SJSA1 (cell line): ENCODE results near the gene WFIKKN1. TPM values are rescaled to one million over a fixed set of nuclear protein-coding genes. Genes with fewer than 3 reads are reported as not detected.
A peak's percentile ranks its signal among the peaks of the same experiment; 100 is the strongest.

Experiments used
- DNase-seq, 2 experiments: peaks; one replicate each; pipeline ENCODE4 v3.0.0-alpha.2; 2015 to 2020; ENCODE audit warnings: low spot score in 2 of 2, low read depth in 1 of 2
- H3K27ac ChIP-seq: fragments of 250-450 bp; sonication (Bioruptor Pico); 2 replicates; pipeline ENCODE4 v1.5.1; 2020; ENCODE audit warnings: mild to moderate bottlenecking, moderate library complexity
- H3K27me3 ChIP-seq: fragments of 250-450 bp; sonication (Bioruptor Pico); replicated peaks from 2 replicates; pipeline ENCODE4 v1.5.1; 2020; ENCODE audit warnings: mild to moderate bottlenecking, moderate library complexity
- H3K36me3 ChIP-seq: fragments of 250-450 bp; sonication (Bioruptor Pico); 2 replicates; pipeline ENCODE4 v1.5.1; 2020; ENCODE audit warnings: mild to moderate bottlenecking
- H3K4me1 ChIP-seq: fragments of 250-450 bp; sonication (Bioruptor Pico); replicated peaks from 2 replicates; pipeline ENCODE4 v1.6.1; 2021; ENCODE audit warnings: mild to moderate bottlenecking
- H3K4me3 ChIP-seq: fragments of 250-450 bp; sonication (Bioruptor Pico); 2 replicates; pipeline ENCODE4 v1.5.1; 2020; ENCODE audit warnings: mild to moderate bottlenecking
- H3K9me3 ChIP-seq: fragments of 250-450 bp; sonication (Bioruptor Pico); replicated peaks from 2 replicates; pipeline ENCODE4 v1.5.1; 2020; ENCODE audit warnings: mild to moderate bottlenecking
- total RNA-seq: library from RNA; depleted of rRNA; stranded (reverse); fragments of >200 nt; shearing (Covaris generic); gene quantifications from 2 replicates; pipeline ENCODE4 v1.2.3, GENCODE V29; 2014

Gene WFIKKN1
- total RNA-seq, 1 experiment from 2014 or later = 0.39 TPM

- H3K36me3 ChIP-seq = no peaks in the 10 kb centered on the region; the same call in 1 of the 2 replicates
- H3K27ac ChIP-seq = no peak overlapping the region
- H3K4me3 ChIP-seq = no peak overlapping the region
- DNase-seq = no peak
- peaks cover 15% of the 10 kb centered on the region for H3K4me1 ChIP-seq
- peaks cover 15% of the 10 kb centered on the region for H3K27me3 ChIP-seq
- peaks cover 4% of the 10 kb centered on the region for H3K9me3 ChIP-seq
These were observed 12.2 kb downstream of the WFIKKN1 start for GRCh38 chr16:643050-643368.

GRCh38 chr16:644556-644955 lies 13.8 kb downstream of the WFIKKN1 start:
- Histone ChIP-seq H3K4me1 (peaks cover 29% of the 10 kb centered on the region), H3K27me3 (peaks cover 15% of the 10 kb centered on the region), H3K27ac (no peak overlapping the region), H3K9me3 (peaks cover 4% of the 10 kb centered on the region), H3K36me3 (peaks cover 7% of the 10 kb centered on the region; the same call in 1 of the 2 replicates), H3K4me3 (no peak overlapping the region)
- DNase-seq = no peak

GRCh38 chr16:645852-646678 lies 15.3 kb downstream of the WFIKKN1 start:
- peaks cover 4% of the 10 kb centered on the region for H3K9me3 ChIP-seq
- no peak overlapping the region for H3K27ac ChIP-seq
- peaks cover 14% of the 10 kb centered on the region; the same call in 1 of the 2 replicates for H3K36me3 ChIP-seq
- no peak overlapping the region for H3K4me3 ChIP-seq
- H3K27me3 ChIP-seq = peaks cover 15% of the 10 kb centered on the region
- DNase-seq = no peak
- H3K4me1 ChIP-seq = peaks cover 37% of the 10 kb centered on the region

GRCh38 chr16:646679-647172 lies 15.9 kb downstream of the WFIKKN1 start:
- no peak overlapping the region for H3K4me3 ChIP-seq
- H3K4me1 ChIP-seq = peaks cover 32% of the 10 kb centered on the region
- H3K27me3 ChIP-seq = peaks cover 13% of the 10 kb centered on the region
- H3K27ac ChIP-seq = no peak overlapping the region
- H3K9me3 ChIP-seq = peaks cover 1% of the 10 kb centered on the region
- DNase-seq = no peak
- peaks cover 16% of the 10 kb centered on the region for H3K36me3 ChIP-seq

- H3K4me3 ChIP-seq = no peak overlapping the region
- peaks cover 22% of the 10 kb centered on the region for H3K36me3 ChIP-seq
These were observed 16.6 kb downstream of the WFIKKN1 start for GRCh38 chr16:647173-647902.

GRCh38 chr16:648071-648780 lies 17.4 kb downstream of the WFIKKN1 start:
- Histone ChIP-seq H3K4me1 (peaks cover 25% of the 10 kb centered on the region), H3K9me3 (no peaks in the 10 kb centered on the region), H3K4me3 (peak overlapping the region; percentile 81), H3K27me3 (peaks cover 4% of the 10 kb centered on the region), H3K36me3 (peaks cover 30% of the 10 kb centered on the region), H3K27ac (peak overlapping the region; percentile 75)
- DNase-seq = peak in 1 of 2 experiments; percentile 32

More at GRCh38 chr16:647173-647902, 16.6 kb downstream of the WFIKKN1 start:
- Histone ChIP-seq H3K4me1 (peaks cover 26% of the 10 kb centered on the region), H3K27ac (no peak overlapping the region), H3K27me3 (peaks cover 7% of the 10 kb centered on the region), H3K9me3 (no peaks in the 10 kb centered on the region)
- DNase-seq = no peak

GRCh38 chr16:648781-649589 lies 18.2 kb downstream of the WFIKKN1 start, which contains the start of gene WDR90:
Gene WDR90, plus strand, starts transcription at chr16:649365. Its CDS starts 52 bp downstream, at chr16:649417.
- Histone ChIP-seq H3K36me3 (peaks cover 37% of the 10 kb centered on the region), H3K27me3 (peaks cover 4% of the 10 kb centered on the region), H3K4me3 (peak within 1 kb of the TSS; percentile 81), H3K9me3 (no peaks in the 10 kb centered on the region), H3K4me1 (peaks cover 25% of the 10 kb centered on the region), H3K27ac (peak within 1 kb of the TSS; percentile 75)
- peak; percentile 85 to 92 for DNase-seq

GRCh38 chr16:649631-650030 lies 18.8 kb downstream of the WFIKKN1 start:
- no peak for DNase-seq
- Histone ChIP-seq H3K27me3 (peaks cover 4% of the 10 kb centered on the region), H3K27ac (peak overlapping the region; percentile 75), H3K4me3 (peak overlapping the region; percentile 81), H3K36me3 (peaks cover 38% of the 10 kb centered on the region), H3K9me3 (no peaks in the 10 kb centered on the region), H3K4me1 (peaks cover 25% of the 10 kb centered on the region)

- no peak for DNase-seq
- H3K36me3 ChIP-seq = peaks cover 57% of the 10 kb centered on the region
These were observed 21.1 kb downstream of the WFIKKN1 start for GRCh38 chr16:651844-652243.

GRCh38 chr16:652454-653305 lies 21.9 kb downstream of the WFIKKN1 start:
- Histone ChIP-seq H3K36me3 (peaks cover 66% of the 10 kb centered on the region), H3K4me3 (no peak overlapping the region), H3K9me3 (no peaks in the 10 kb centered on the region), H3K27me3 (no peaks in the 10 kb centered on the region), H3K27ac (no peak overlapping the region), H3K4me1 (peaks cover 25% of the 10 kb centered on the region)
- no peak for DNase-seq

More at GRCh38 chr16:651844-652243, 21.1 kb downstream of the WFIKKN1 start:
- no peaks in the 10 kb centered on the region for H3K9me3 ChIP-seq
- no peaks in the 10 kb centered on the region for H3K27me3 ChIP-seq
- H3K4me3 ChIP-seq = no peak overlapping the region
- H3K27ac ChIP-seq = no peak overlapping the region
- peaks cover 25% of the 10 kb centered on the region for H3K4me1 ChIP-seq

- H3K27ac ChIP-seq = no peak overlapping the region
- H3K4me3 ChIP-seq = no peak overlapping the region
- peaks cover 73% of the 10 kb centered on the region for H3K36me3 ChIP-seq
- no peaks in the 10 kb centered on the region for H3K27me3 ChIP-seq
- peaks cover 12% of the 10 kb centered on the region for H3K4me1 ChIP-seq
- no peak for DNase-seq
- no peaks in the 10 kb centered on the region for H3K9me3 ChIP-seq
These were observed 23.2 kb downstream of the WFIKKN1 start for GRCh38 chr16:654034-654433.

GRCh38 chr16:657487-657886 lies 26.7 kb downstream of the WFIKKN1 start:
- Histone ChIP-seq H3K27ac (no peak overlapping the region), H3K27me3 (no peaks in the 10 kb centered on the region), H3K36me3 (peaks cover 70% of the 10 kb centered on the region)

More at GRCh38 chr16:657487-657886, 26.7 kb downstream of the WFIKKN1 start:
- Histone ChIP-seq H3K4me1 (no peaks in the 10 kb centered on the region), H3K9me3 (no peaks in the 10 kb centered on the region), H3K4me3 (no peak overlapping the region)
- no peak for DNase-seq
